ENCODE results near the gene CCDC85A.

DNA sequence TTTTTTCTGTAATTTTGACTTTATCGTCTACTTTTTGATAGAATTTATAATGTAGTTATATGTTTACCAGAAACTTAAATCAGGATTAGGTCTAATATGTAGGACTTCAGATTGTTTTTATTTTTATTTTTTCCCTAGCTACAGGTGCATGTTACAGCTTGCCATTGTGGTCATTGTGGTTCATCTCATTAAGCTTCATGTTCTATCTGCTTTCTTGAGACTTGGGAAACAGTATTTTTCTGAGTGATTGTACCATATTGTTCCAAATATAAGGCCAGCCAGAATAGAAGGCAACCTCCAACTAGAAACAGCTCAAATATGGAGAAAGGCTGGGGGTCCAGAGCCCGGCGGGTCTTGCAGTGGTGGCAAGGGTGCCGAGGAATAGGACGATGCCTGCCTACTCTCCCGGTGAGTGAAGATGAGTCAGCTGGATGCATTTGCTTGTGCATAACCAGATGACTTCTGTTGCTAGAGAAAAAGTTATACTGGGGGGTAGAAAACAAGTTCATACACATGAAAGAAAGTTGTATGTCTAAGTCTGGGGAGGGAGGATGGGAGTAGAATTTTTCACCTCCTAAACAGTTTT lies 188.4 kb downstream of the CCDC85A start:
- TF ChIP-seq EZH2 (IDR thresholded peaks at IDR 0.05; ENCODE audit: insufficient read depth, poor library complexity, severe bottlenecking) (no peak), EZH2phosphoT487 (IDR thresholded peaks at IDR 0.05; ENCODE audit: insufficient read depth, low read depth) (no peak)
